HG02759 (cell line): Measurements from ENCODE around the gene CDH20.
A peak's percentile ranks its signal among the peaks of the same experiment; 100 is the strongest.

Source experiments
- ATAC-seq: cut with Tn5 transposase; IDR thresholded peaks from one replicate; pipeline ENCODE4 v1.9.1; 2021; ENCODE audit warnings: mild to moderate bottlenecking, moderate library complexity; ENCODE audit not compliant: unreplicated experiment

CDH20 gene

GRCh38 chr18:61572084-61572655 is 238.9 kb downstream of the CDH20 start:
- no peak for ATAC-seq

- no peak for ATAC-seq
These were observed 239.6 kb downstream of the CDH20 start for GRCh38 chr18:61572871-61573270.

DNA sequence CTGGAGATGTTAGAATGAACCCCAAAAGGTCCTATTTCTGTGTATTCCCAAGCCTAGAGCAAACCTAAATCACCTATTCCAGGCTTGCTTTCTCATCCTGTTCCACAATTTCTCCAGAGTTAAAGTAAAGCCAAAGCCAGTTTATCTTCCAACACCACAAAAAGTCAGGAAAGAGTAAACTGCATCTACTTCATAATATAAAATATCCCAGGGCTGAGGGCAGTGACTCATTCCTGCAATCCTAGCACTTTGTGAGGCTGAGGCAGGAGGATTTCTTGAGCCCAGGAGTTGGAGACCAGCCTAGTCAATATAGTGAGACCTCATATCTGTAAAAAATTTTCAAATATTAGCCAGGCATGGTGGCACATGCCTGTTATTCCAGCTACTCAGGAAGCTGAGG is 241.4 kb downstream of the CDH20 start:
- no peak for ATAC-seq

- no peak for ATAC-seq
These were observed 242.2 kb downstream of the CDH20 start for GRCh38 chr18:61575419-61575818.

DNA sequence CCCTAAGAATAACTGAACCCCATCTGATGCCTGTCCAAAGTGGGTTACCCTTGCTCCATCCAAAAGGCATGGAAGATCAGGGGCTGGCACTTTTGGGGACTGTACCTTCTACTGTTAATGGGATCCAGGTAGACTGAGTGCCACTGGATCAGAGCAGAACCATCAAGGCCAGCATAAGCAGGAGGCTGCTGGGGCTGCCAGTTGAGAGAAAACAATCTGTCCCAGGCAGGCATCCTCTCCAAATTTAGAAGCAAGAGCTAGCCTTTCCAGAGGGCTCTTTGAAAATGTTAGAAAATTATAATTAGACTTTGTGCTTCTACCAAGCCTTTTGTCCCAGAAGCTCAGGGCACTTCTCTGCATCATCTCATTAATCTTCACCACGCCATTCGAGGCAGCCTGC is 245.6 kb downstream of the CDH20 start:
- no peak for ATAC-seq

GRCh38 chr18:61579581-61579980 is 246.4 kb downstream of the CDH20 start:
- ATAC-seq: no peak

DNA sequence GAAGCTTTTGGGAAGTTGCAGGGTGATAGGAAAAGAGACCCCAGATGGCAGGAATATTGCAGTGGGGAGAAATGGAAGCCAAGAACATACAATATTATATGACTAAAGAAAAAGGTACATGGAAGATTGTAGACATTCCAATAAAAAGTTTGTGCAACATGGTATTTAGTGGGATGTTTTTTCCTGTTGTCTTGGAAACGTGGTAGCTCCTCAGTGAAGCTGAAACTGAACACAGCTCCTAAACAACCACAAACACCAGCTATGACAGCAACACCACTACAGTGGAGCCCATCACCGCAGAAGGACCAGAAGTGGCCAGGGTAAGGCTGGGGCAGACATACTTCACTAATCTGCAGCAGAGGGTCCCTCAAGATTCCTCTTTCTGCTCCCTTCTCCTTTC is 246.8 kb downstream of the CDH20 start:
- ATAC-seq: no peak

GRCh38 chr18:61581578-61582201 is 248.5 kb downstream of the CDH20 start:
- ATAC-seq: peak; percentile 97

DNA sequence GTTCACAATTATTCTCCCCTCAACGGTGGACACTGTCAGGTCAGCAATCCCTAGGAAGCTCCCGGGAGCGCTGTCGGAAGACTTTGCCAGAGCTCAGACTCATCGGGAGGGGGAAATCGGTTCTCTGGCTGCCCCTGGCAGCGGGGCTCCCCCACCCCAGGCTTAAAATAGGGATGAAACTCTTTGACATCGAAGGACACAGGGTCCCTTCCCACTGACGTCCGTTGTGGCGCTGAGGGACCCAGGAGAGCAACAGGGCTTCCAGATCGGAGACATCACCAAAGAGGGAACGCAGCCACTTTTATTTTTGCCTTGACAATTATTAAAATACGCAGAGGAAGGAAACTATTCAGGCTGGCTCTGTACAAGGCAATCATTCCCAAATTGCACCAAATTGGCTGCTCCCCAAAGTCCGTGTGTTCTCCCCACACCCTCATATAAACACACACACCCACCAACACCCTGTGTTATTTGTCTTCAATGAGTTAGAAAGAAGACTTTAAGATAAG is 249.0 kb downstream of the CDH20 start:
- no peak for ATAC-seq

DNA sequence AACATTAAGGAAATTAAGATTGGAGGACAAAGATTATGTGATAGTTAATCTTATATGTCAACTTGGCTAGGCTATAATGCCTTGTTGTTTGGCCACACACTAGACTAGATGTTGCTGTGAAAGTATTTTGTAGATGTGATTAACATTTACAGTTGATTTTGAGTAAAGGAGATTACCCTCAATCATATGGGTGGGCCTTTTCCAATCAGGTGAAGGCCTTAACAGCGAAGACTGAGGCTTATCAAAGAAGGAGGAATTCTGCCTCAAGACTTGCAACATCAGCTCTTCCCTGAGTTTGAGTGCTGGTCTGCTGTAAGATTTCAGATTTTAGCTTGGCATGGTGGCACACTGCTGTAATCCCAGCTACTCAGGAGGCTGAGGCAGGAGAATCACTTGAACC is 250.3 kb downstream of the CDH20 start:
- ATAC-seq: no peak

- ATAC-seq: no peak
These were observed 254.6 kb downstream of the CDH20 start for GRCh38 chr18:61587865-61588264.

DNA sequence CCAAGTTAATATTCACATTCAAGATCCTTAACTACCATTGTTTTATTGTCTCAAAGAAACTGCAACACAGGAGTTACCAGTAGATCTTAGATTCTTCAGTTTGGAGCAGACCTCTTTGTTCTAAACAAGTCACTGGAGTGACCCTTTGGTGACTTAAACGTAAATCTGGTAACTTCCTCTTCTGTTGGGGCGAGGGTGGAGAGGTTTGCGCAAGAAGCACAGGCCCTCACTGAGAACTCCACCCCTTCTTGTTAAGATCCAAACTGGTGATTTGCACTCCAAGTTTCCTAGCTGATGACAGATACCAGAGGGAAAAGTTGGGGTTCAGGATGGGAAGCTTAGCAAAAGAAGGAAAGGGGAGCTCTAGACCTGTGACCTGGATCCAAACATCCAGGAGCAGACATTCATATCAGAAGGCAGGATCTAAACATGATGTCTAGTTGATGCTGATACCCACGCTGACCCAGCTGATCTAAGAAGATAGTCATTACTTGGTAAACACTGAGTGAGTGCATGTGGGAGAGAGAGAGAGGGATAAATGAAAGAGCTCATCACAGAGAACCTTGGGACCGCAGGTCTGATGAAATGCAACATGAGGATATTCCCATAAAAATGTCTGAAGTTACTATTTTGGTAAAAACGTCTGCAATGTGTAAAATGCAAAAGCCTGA is 256.0 kb downstream of the CDH20 start:
- ATAC-seq: no peak

DNA sequence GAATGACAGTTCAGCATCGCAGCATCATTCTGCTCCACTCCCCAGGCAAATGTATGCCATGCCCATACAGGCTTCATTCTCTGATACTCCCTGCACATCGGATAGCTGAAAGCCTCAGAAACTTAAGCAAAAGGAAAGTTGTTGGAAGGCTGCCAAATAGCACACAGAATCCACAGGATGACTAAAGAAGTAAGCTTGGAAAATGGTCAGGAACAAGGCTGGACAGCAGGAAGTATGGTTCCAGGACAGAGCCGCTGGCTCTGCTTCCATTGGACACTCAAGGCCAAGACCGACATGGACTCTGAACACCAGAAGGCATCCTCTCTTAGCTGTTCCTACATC is 256.5 kb downstream of the CDH20 start:
- ATAC-seq: no peak

GRCh38 chr18:61591253-61591652 is 258.0 kb downstream of the CDH20 start:
- no peak for ATAC-seq

- ATAC-seq: no peak
These were observed 262.5 kb downstream of the CDH20 start for GRCh38 chr18:61595615-61596251.

- no peak for ATAC-seq
These were observed 263.1 kb downstream of the CDH20 start for GRCh38 chr18:61596296-61596695.

DNA sequence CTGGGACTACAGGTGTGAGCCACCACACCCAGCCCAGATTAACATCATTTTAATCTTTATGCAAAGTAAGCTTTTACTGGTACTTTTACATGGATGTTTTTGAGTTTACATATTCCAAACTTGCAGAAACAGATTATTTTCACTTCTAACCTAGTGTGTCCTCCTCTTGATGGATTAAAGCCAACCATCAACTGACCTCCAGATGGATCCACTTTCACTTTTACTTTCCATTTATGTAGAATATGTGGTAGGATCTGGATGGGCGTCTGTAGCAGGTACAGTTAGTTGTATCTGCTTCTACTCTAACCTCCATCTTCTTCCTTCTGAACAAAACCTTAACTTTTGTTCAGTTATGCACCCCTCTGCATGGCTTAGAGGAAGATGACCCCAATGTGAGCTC is 264.1 kb downstream of the CDH20 start:
- ATAC-seq: no peak

GRCh38 chr18:61600422-61600821 is 267.2 kb downstream of the CDH20 start:
- no peak for ATAC-seq

GRCh38 chr18:61602836-61603235 is 269.6 kb downstream of the CDH20 start:
- no peak for ATAC-seq
